GM12801 (cell line): ENCODE data around the gene SMLR1.

ENCODE experiments used
- CTCF ChIP-seq: IDR thresholded peaks from one replicate; pipeline ENCODE4 v1.5.1; 2011; ENCODE audit warnings: control low read depth; ENCODE audit not compliant: insufficient read length; ENCODE audit errors: extremely low read depth

The SMLR1 gene

GRCh38 chr6:130847001-130847910 is 20.1 kb downstream of the SMLR1 start:
- no peak for TF ChIP-seq CTCF

GRCh38 chr6:130848945-130849344 is 21.7 kb downstream of the SMLR1 start:
- TF ChIP-seq CTCF, result no peak

- TF ChIP-seq CTCF, result no peak
Observed at GRCh38 chr6:130849594-130849993, 22.4 kb downstream of the SMLR1 start.

GRCh38 chr6:130851026-130851425 is 23.8 kb downstream of the SMLR1 start:
- no peak for TF ChIP-seq CTCF

- no peak for TF ChIP-seq CTCF
Observed at GRCh38 chr6:130852844-130853554, 25.8 kb downstream of the SMLR1 start.

- TF ChIP-seq CTCF, result no peak
Observed at GRCh38 chr6:130853555-130854183, 26.5 kb downstream of the SMLR1 start.

GRCh38 chr6:130858054-130858453 is 30.8 kb downstream of the SMLR1 start:
- no peak for TF ChIP-seq CTCF
